GM19452 (cell line): ENCODE results near the gene ENO2.
"Not testable (repeated sequence)": the region's sequence is repeated elsewhere in the genome, so short reads cannot be mapped to it uniquely, and the experiment has no call there.

Experiments used
- ATAC-seq: cut with Tn5 transposase; IDR thresholded peaks from one replicate; pipeline ENCODE4 v1.9.1; 2021; ENCODE audit not compliant: unreplicated experiment

Gene ENO2

DNA sequence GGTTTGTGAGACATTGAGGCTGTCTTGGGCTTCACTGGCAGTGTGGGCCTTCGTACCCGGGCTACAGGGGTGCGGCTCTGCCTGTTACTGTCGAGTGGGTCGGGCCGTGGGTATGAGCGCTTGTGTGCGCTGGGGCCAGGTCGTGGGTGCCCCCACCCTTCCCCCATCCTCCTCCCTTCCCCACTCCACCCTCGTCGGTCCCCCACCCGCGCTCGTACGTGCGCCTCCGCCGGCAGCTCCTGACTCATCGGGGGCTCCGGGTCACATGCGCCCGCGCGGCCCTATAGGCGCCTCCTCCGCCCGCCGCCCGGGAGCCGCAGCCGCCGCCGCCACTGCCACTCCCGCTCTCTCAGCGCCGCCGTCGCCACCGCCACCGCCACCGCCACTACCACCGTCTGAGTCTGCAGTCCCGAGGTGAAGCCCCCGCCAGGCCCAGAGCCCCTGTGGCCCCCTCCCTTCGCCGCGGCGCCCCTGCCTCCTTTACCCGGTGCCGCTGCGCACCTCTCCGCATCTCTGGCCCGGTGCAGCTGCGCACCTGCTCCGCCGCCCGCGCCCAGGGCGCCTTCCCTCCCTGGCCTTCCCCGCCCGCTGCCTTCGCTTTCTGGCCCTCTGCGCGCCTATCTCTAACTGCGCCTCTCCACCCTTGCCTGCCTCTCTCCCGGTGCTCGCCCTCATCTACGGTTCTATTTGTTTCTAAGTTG lies at the start of gene ENO2:
Gene ENO2 (plus strand): TSS at position 335 of the 701 bp plus-strand sequence. CDS start 1,253 bp downstream, outside the sequence.
- ATAC-seq: peak; percentile 68

- ATAC-seq: not testable (repeated sequence)
These were observed 49.1 kb upstream of the ENO2 start for GRCh38 chr12:6865307-6865706.

DNA sequence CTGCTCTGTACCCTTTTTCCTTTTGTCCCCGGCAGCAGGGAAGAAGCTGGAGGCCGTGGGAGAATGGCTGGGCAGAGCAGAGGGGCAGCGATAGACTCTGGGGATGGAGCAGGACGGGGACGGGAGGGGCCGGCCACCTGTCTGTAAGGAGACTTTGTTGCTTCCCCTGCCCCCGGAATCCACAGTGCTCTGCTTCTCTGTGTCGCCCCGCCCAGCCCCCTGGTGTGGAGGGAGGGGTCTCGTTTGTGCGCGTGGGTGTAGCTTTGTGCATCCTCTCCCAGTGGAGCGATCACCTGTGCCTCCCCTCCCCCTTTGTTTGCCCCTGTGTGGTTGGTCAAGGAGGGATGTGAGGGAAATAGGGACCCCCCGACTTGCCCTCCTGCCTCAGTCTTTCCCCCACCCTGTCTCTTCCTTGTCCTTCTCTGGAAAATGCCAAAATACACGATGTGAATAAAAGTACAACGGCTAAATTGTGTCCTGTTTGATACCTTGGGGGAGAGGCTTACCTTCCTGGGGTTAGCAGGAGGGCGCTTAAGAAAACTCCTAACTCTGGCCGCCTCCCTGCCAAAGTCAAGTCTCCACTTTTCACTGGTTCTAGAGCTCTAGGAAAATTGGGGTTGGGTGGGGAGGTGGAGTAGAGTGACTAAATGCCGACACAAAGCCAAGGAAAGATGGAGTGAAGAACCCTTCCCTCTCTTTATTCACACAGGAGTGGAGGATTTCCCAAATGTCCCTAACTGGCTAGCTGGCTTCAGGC lies 48.0 kb upstream of the ENO2 start:
- ATAC-seq: no peak

DNA sequence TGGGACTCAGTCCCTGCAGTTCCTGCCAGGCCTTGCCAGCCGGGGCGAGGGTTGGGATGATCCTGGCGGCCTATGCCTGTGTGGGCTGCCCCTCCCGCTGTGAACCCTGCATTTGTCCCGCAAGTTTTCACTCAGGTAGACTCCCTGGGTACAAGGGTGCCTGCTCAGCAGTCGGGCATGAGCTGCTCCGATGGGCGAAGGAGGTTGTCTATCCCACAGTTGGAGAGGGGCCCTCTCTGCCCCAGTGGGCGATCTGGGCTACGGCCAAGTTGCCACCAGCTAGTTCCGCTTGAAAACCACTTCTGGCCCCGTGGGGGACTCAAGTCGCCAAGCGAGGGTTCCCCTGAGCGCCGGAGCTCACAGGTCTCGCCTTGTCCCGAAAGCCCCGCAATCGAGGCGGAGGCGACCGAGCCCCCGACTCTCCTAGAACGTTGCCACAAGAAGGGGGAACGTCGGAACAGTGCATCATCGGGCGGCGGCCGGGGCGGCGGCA lies 47.4 kb upstream of the ENO2 start:
- no peak for ATAC-seq

GRCh38 chr12:6867413-6868210 lies 46.8 kb upstream of the ENO2 start, which contains the start of gene TPI1:
TPI1 (plus strand) TSS chr12:6867531; CDS start chr12:6867567, 36 bp downstream.
- ATAC-seq: peak; percentile 57

GRCh38 chr12:6868211-6869048 lies 46.0 kb upstream of the ENO2 start:
- ATAC-seq: no peak

- no peak for ATAC-seq
These were observed 45.0 kb upstream of the ENO2 start for GRCh38 chr12:6869049-6870021.

- not testable (repeated sequence) for ATAC-seq
These were observed 44.1 kb upstream of the ENO2 start for GRCh38 chr12:6870304-6870703.

DNA sequence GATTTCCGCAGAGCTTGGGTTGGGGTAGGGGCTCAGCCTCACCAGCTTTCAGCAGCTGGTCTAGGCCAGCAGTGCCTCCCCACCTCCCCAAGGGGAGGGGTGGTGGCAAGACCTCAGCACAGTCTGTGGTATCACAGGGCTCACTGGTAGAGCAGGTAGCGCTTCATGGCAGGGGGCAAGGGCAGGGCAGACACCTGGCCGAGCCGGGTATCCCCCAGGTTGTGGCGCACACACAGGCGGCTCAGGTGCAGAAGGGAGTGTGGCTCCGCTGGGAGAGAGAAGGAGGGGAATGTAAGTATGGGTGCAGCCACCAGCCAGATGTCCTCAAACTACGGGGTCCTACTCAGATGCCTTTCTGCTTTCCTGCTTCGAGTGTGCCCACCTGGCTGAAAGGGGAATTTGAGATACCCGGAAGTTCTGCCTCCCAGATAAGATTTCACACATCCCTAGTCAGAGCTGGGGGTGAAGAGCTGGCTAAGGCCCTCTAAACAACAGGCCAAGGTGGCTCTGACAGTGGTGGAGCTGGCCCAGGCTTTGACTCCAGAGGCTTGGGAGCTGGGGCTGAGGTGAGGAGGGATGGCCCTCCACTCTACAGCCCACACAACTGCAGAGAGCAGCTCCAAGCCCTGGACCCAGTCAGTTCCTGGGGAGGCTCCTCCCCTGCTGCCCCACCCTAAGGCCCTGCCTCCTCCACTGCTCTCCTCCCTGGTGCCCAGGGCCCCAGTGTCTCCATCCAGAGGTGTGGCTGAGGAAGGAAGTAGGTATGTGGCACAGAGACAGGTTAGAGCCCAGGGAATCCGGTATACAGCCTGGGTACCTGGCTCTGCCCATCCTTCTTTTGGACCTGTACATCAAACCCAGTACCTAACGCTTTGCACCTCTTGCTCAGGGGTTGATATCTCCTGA lies 43.1 kb upstream of the ENO2 start:
- ATAC-seq: no peak

- ATAC-seq: no peak
These were observed 42.0 kb upstream of the ENO2 start for GRCh38 chr12:6872073-6873048.

DNA sequence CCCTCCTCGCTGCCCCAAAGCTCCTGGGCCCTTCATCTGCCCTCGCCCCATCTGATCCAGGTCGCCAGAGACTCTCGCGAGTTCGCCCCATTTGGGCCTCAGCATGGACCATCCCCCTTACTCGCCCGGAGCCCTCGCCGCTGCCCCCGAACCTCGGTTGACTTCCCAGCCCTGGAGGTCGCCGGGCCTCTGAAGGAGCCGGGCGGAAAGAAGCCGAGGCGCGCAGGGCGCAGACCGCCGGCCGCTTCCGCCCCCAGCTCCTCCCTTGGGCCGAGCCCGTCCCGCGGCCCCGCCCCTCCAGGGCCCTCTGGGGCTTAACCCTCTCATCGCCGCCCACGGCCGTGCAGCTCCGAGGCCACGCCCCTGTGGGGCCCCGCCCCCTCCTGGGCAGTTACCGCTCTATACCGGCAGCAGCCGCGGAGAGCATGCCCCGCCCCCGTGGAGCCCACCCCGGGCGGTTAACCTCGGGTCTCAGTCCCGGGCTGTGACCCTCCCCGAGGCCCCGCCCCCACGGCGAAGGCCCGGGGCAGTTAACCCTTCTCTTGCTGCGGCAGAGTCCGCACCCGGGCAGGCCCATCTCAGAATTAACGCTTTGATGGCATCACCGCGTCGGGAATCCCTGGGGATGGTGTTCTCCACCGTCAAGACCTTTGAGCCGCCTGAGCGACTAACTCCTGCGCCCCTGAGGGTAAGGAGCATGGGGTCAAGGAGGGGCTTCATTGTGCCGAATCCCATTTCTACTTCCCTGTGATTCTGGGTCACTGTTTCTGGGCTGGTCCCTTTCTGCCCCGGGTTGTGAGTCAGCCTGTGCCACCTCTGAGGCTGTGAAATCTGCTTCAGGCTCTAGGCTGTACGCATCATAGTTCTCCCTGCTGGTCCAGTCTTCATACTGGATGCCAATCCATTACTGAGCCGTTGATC lies 41.0 kb upstream of the ENO2 start, which contains the start of gene SPSB2:
Gene SPSB2 (minus strand): TSS at position 210 of the 921 bp plus-strand sequence. CDS start 402 bp downstream, outside the sequence.
- peak; percentile 76 for ATAC-seq

- ATAC-seq: not testable (repeated sequence)
These were observed 40.4 kb upstream of the ENO2 start for GRCh38 chr12:6874015-6874368.

DNA sequence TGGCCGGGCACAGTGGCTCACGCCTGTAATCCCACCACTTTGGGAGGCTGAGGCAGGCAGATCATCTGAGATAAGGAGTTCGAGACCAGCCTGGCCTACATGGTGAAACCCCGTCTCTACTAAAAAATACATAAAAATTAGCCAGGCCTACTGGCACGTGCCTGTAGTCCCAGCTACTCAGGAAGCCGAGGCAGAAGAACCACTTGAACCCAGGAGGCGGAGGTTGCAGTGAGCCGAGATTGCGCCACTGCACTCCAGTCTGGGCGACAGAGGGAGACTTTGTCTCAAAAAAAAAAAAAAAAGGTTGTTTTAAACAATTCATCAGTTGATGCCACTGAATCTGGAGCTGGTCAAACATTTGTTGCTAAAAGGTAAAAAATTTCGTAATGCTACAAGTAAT lies 34.6 kb upstream of the ENO2 start:
- not testable (repeated sequence) for ATAC-seq

DNA sequence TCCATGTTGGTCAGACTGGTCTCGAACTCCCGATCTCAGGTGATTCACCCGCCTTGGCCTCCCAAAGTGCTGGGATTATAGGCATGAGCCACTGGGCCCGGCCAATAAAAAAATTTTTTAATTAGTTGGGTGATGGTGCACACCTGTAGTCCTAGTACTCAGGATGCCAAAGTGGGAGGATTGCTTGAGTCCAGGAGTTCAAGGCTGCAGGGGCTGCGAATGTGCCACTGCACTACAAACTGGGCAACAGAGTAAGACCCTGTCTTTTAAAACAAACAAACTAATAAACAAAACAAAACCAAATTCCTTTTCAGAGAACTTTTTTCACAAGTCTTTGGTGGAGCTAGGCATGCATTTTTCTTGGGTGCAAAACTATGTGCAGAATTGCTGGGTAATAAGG lies 31.1 kb upstream of the ENO2 start:
- no peak for ATAC-seq

DNA sequence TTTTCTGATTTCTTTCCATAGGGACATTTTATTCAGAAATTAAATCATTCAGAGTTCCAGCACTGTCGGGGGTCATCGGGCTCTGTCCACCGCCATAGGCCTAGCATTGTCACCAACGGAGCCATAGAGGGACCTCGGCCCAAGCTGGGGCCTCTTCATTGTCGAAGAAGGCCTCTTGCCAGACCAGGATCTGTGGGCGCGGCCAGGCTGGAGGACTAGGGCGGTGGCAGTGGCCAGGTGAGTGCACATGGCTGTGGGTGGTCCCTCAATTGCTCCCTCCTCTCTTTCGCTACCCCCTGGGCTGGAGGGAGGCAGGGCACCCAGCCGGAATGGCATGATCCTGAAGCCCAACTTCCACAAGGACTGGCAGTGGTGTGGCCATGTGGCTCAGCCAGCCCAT lies 30.7 kb upstream of the ENO2 start:
- ATAC-seq: no peak

DNA sequence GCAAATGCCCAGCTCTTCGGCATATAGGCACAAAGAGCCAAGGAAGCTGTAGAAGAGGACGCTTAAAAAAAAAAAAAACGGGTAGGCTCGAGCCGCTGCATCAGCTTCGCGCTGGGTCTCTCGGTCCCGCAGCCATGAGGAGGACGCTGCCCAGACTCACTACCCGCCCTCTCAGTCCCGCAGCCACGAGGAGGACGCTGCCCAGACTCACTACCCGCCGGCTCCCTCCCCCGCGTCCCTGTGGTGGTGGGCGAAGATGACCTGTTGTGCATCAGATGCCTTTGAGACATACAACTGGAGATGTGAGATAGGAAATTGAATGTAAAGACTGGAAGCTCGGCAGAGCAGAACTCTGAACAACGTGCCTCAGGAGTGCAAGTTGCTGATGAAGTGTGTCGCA lies 29.8 kb upstream of the ENO2 start:
- no peak for ATAC-seq
